NOMO-1 treated with DMSO at 0.1 percent for 48 hours (cell line): Measurements from ENCODE around the gene KCNA1.

Experiments used
- DNase-seq: peaks from one replicate; lab custom pipeline; 2025; ENCODE audit not compliant: unreplicated experiment; lab: John Stamatoyannopoulos, UW

The KCNA1 gene

DNA sequence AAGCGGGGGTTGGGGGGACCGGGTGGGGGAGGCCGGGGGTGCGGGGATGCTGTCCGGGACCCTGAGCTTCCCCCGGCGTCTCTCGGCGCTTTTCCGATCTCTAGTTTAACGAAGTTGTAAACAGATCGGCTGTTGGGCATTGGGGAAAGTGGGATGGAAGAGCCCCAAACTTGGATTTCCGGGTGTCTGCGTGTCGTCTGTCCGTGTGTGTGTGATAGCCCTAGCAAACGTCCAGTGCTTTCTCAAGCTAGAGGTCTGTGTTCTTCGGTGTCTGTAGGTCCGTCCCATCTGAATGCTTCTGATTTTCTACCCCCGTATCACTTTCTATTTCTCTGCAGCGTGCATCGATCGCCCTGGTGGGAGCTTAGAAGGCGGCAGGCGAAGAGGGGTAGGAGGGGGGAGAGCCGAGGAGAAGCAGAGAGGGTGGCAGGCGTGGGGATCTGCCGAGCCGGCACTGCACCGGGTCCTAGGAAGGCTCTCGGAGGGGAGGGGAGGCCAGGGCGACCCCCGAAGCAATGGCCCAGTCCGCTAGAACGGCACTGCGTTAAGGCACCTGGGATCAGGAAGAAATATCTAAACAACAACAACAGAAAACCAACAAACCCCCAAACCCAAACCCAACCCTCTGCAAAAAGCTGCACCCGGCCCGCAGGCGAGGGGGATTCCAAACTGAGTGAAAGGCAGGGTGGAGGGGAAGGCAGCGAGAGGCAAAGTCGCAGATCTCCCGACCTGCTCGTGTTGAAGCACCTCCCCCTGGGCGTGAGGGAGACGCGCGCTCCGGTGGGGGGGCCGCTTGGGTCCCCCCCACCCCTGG is 1.0 kb downstream of the KCNA1 start:
- no peak for DNase-seq

DNA sequence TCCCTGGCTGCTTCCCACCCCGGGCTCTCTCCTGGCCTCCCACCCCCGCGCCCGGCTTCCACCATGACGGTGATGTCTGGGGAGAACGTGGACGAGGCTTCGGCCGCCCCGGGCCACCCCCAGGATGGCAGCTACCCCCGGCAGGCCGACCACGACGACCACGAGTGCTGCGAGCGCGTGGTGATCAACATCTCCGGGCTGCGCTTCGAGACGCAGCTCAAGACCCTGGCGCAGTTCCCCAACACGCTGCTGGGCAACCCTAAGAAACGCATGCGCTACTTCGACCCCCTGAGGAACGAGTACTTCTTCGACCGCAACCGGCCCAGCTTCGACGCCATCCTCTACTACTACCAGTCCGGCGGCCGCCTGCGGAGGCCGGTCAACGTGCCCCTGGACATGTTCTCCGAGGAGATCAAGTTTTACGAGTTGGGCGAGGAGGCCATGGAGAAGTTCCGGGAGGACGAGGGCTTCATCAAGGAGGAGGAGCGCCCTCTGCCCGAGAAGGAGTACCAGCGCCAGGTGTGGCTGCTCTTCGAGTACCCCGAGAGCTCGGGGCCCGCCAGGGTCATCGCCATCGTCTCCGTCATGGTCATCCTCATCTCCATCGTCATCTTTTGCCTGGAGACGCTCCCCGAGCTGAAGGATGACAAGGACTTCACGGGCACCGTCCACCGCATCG is 1.8 kb downstream of the KCNA1 start:
- no peak for DNase-seq

DNA sequence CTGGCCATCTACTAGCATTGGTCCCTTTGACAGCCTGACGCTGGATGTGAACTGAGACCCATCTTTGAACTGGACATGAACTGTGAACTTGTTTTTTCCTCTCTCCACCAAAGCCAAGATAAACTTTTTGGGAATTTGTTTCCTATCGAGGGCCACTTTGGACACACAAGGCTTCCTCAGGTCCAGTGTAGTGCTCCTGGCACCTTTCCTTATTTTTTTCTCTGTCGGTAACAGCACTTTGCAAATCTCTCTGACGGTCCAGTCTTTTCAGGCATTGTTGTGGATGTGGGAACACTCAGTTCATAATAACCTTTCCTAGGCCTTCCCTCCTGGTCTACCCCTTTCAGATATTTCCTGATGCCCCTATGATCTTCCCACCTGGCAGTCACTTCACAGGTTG is 5.0 kb downstream of the KCNA1 start:
- DNase-seq, result no peak

DNA sequence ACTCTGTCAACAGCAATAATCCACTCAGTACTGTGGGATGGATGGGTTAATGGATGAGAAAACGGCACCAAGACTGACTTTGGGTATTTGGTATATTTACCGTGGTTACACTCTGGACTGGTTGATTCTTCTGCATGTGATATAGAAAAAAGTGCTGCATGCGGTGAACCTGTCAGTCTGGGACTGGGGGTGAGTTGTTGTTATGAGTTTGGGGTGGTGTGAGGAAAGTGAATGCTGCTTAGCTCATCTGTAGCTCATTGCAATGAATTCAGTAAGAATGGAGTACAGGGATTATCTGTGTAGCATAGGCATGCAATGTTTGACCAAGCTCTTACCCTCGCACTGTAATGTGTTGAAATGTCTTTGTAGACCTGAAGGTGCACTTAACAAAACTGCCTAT is 6.0 kb downstream of the KCNA1 start:
- DNase-seq, result no peak

DNA sequence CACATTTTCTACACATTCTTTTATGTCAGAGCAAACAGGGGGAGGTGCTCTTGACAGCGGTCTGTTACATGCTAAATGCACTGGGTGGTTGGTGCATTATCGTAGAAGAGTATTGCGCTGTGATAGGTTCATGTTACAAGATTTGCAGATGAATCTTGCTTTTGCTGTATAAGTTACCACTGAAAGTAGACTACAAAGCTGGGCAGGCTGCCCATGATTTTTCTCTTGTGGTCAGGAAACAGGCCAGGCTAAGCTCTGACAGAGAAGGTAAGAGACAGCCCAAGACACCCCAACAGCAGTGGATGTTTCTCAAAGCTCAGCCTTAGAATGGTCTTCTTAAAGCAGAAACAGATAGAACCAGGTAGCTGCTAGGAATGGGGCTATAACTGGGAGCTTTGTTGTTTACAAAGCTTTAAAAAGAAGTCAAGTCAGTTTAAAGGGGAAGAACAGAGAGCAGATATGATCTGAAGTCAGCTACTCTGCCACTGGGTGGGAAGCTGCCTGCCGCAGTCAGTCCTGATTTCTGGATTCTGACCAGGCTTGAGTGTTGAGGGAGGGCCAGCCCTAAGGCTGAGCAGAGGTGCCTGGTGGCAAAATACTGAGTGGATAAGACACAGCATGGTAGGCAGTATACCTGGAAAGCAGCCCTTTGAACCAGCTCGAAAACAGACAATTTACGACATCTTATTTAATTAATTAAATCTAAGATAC is 9.4 kb downstream of the KCNA1 start:
- no peak for DNase-seq

DNA sequence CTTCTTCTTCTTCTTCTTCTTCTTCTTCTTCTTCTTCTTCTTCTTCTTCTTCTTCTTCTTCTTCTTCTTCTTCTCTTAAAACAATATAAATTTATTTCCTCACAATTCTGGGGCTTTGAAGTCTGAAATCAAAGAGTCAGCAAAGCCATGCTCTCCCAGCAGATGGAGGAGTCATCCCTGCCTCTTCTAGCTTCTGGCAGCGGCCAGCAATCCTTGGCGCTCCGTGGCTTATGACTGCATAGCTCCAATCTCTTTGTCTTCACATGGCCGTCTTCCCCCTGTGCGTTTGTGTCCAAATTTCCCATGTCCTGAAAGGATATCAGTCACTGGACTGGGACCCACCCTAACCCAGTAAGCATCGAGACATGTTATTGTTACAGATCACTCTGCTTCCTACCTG is 22.9 kb downstream of the KCNA1 start:
- DNase-seq, result no peak

DNA sequence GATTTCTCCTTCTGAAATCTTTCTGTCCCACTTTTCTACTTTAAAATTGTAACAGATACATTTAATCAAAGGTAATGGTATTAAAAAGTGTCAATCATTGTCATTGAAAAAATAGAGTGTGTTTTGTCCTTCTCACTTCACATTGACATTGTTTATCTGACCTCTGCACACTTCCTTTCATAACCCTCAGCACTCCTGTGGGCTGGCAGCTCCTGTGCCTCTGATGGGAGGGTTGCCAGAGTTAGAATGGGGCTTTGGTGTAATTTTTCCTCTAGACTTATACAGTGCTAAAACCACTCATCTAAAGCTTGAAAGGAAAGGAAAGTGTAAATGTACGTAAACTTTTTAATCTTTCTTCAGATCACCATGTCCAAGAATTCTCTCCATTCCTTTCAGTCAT is 23.7 kb downstream of the KCNA1 start:
- DNase-seq, result no peak

DNA sequence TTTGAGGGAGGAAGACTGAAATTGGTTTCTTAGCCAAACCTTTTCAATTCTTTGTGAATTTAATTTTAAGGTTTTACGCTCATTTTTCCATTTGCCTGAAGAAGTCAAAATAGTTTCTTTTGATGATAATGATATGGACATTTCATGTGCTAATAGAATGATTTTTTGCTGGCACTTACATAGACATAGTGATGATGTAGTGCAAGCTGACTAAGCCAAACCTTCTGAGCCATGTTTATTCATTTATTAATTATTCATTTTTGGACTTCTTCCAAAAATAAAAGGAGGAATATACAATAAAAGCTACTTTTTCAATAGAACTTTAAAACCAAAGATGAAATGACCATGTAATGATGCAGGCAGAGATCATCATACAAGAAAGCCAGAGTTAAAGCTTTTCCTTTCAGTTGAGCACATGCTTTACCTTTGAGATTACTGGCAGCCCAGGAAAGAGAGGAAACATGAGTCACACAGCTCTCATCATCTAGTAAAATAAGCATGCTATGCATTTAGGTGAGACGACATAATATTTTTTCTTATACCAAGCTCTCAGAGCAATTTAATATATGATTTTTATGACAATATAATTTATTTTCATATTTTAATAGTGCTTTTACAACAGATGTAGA is 24.8 kb downstream of the KCNA1 start:
- DNase-seq, result no peak

DNA sequence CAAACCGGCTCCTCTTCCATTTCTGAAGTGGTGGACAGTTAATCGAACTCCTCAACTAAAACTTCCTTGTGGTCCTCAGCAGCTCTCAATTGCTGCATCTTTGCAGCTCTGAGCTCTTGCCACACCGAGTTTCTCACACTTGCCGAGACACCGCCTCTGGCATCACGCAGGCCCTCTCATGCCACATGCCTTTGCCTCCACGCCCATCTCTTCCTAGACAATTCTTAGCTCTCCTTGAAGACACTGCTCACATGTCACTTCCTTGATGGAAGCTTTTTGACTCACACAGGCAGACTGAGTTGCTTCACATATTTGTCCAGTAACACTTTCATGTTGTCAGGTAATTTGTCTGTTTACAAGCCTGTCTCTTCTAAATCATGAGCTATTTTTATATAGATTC is 29.2 kb downstream of the KCNA1 start:
- DNase-seq, result no peak

DNA sequence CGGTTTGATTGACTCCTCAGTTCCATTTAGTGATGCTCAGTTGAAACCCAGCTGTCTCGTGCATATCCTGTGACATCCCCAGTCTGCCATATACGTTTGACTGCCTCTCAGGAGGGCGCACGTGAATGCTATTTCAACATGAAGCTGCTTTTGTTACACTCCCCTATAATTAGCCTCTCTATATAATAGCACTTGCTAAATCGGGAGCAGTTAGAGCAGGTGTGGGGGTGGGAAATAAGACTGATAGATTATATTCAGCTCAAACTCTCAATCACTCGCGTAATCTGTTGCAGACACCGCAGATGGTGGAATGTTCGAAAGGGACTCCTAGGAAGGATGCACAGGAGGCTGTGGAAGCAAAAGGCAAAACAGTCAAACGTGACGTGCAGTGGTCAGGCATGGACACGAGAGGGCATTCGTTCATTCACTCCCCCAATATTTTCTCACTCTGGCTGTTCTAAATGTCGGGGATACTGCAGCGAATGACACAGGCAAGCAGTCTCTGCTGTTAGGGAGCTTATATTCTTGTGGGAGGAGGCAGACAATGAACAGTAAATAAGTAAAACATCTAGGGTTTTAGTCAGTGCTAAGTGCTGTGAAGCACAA is 29.8 kb downstream of the KCNA1 start:
- no peak for DNase-seq

DNA sequence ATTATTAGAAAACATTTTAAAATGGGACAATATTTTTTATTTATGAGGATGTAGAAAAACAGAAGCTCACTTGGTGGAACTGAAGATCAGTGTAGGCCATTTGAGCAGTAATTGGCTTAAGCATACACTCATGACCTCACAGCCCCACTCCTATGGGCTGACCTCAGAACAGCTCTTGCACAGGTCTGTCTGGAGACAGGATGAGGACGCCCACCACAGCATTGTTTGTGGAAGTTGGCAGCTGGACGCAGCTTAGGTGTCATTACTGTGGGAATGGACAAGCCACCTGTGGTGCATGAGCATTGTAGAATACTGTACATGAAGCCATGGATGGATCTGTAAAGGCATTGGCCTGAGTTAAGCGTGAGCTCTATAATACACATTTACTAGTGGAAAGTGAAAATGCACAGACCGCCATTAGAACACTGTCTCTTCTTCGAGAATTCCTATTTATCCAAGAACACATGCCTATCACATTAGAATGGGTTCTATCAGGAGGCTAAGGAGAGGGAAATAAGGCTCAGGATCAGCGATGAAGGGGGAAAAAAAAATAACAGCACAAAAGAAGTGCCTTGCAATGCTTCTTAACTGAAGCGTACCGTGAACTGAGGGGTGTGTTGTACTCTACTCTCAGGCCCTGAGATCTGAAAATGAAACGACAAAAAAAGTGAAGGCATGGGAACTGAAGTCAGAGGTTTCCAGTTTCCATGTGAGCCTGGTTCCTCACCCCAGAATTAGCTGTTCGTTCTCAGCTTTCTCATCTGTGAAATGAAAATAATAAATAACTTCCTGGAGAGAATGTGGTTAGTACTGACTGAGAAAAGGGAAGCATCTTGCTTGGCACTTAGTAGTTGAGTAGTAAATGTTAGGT is 33.6 kb downstream of the KCNA1 start:
- peak; percentile 42 for DNase-seq

DNA sequence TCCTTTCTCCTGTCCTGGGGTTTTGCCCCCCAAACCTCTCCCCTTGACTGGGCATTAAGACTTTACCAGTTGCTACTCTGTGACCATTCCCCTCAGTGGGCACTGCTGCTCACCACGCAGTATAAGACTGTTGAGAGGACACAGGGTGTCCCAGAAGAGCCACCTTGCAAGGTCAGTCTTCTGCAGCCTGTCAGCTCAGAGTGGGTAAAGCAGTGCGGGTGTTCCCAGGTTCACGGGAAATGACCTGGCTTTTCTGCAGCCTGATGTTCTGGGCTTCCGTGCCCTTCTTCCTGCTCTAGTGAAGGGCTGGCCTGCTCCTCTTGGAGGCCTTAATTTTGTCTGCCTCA is 34.2 kb downstream of the KCNA1 start:
- DNase-seq, result no peak

DNA sequence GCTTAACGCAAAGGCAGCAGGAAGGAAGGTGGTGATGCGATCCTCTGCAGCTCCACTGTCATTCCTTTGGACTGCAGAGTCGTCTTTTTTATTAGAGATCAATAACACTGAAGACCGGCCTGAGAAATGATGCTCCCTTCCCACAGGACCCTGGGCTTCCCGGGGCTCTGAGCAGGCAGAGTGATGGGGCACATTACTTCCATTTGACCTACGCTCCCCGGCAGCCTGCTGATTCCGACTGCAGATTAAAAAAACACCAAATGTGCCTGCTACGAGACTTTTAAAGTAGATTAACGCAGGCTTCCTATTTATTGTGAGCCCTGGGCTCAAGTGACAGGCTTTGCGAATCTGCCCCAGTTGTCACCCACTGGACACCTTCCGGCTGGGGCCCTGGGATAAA is 37.5 kb downstream of the KCNA1 start:
- no peak for DNase-seq

DNA sequence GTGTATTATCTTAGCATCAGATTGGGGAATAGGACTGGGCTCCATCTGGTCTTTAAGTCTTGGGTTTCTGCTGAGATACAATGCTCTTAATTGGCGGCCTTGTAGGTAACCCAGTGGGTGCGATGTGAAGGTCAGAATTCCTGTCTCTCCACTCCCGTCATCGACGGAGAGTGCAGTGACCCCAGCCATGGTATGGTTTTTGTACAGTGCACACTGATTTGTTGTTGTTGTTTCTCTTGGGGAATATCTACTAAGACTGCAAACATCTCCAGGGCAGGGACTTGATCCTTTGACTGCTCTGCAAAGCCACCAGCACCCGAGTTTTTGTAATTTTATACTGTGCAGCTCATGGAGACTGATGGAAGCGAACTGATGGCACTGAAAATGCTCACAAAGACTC is 41.4 kb downstream of the KCNA1 start:
- DNase-seq, result no peak

DNA sequence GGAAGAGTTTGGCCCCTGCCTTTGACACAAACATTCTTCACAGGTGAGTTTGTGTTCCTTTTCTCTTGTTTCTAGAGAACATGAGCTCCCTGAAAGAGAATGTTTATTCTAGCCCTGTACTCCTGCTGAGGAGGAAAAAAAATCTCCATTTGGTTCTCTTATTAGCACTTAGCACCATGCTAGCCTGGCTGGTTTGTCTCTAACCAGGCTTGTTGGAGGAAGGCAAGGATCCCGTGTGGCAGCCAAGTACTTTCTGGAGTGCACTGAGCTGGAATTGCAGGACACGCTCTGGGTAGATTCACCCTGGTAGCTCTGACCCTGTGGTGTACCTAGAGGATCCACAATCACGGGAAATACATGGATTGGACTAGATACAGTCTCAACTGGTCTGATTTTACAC is 41.9 kb downstream of the KCNA1 start:
- DNase-seq, result no peak

DNA sequence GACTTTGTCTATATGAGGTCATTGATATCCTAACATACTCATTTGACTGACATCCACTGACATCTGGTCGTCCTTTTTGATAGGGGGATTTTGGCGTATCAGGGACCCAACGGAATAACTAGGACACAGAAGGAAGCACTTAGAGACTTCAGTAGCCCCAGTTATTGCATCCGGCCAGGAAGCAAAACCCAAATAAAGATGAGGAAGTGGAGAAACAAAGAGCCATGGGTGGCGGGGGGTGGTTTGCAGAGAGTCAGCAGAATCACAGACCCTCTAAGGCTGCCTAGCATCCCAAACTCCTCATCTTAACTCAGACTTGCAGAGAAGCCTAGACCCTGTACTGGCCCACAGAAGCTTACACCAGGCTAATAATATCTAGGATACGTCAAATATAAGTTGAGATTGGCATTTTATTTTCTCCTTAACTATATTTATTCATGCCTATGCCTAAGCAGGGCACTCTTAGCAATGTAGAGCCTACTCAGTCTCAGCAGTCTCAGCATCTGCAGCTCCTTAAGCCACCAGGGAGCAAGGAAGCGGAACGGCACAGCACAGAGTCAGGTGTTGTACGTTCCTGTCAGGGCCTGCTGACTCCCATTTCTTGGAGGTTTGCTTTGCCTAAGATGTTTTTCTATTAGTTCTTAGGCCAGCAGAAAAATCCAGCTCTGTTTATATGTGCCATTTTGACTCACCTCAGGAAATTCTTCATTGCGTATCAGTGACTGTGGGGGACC is 45.1 kb downstream of the KCNA1 start:
- peak; percentile 5 for DNase-seq

DNA sequence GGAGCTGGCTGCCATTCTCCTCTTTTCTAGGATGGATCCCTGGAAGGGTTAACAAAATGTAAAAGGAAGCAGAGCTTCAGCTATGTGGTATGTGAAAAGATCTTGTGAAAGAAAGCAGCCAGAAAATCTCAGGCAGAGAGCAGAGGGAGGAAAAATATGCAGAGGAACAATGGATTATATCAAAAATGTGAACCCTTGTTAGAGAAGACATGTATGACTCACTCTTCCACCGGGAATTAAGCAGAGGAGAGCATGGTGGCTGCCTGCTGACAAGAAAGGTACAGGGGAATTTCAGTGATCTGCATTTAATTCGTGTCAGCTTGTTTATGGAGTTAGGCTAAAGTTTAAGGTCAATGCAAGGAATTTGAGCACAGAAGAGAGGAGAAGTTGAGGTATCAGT is 46.3 kb downstream of the KCNA1 start:
- DNase-seq, result no peak

DNA sequence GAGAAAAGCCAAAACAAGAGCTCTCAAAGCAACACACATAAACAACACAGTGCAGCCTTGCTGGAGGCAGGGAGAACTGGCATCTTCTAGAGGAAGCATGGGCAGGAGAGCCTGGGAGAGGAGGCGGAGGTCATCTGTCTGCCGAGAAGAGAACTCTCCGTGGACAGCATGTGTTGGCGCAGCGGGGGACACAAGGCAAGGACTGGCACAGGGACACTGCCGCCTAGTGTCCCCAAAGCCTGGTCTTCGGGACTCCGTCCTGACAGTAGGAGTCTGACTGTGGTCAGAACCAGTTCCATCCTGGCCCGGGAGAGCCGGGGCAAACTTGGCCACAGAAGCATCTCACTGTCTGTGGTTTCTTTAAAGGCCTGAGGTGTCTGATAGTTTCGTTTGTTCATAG is 47.3 kb downstream of the KCNA1 start:
- no peak for DNase-seq

DNA sequence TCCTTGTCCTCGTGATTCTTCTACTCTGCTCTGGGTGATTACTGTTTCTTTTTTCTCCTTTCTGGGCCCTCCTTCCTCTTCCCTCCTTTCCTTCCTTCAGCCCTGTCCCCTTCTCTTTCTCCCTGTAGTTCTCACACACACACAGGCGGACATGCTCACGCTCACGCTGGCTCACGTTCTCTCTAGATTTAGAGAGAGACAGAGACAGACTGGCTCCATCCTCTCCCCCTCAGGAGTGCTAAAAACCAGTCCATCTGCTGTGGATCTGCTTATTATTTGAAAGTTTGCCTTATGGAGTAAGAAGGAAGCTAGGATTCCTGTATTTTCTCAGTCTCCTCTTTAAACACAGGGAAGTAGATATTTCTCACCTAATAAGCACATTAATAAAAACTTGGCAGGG is 48.1 kb downstream of the KCNA1 start:
- no peak for DNase-seq
